HG03457 (cell line): Measurements from ENCODE around the gene TSPAN3.

Experiments used
- ATAC-seq: cut with Tn5 transposase; IDR thresholded peaks from one replicate; pipeline ENCODE4 v1.9.1; 2021; ENCODE audit warnings: moderate number of reproducible peaks; ENCODE audit not compliant: unreplicated experiment

TSPAN3 gene

GRCh38 chr15:77085297-77085696 is 14.4 kb upstream of the TSPAN3 start:
- no peak for ATAC-seq

DNA sequence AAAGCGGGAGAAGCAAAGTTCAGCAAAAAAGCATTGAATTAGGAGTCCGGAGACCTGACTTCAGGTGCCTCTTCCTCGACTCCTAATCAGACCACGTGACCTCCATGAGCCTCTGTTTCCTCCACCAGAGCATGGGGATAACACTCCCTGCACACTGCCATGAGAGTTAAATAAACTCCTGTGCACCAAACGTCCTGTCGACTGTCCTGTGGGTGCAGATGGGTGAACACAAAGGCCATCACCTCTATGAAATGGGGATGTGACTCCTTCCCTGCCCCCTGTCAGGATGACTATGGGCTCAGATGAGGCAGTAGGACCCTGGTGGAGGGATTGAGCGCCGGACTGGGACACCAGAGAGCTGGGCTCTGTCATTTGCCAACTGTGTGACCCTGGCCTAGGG is 13.5 kb upstream of the TSPAN3 start:
- ATAC-seq: no peak

- ATAC-seq: no peak
These were observed 12.7 kb upstream of the TSPAN3 start for GRCh38 chr15:77083381-77084160.

GRCh38 chr15:77081971-77082370 is 11.1 kb upstream of the TSPAN3 start:
- ATAC-seq: no peak

- no peak for ATAC-seq
These were observed 5.5 kb upstream of the TSPAN3 start for GRCh38 chr15:77076323-77076915.

DNA sequence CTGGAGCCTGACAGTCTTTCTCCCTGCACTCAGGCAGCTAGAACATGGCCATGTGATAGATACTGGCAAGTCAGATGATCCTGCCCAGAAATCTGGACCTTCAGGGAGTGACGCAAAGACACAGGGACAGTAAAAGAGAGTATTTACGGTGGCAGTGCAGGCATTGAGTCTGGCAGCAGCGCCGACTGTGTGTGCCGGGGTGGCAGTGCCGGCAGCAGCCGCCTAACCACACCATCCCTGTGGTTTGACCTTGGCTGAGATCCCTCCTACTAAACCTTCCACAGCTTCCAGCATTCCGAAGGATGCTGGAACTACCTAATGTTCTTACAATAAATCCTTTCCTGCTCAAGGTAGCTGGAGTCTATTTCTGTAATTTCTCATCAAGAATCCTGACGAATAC is 4.6 kb upstream of the TSPAN3 start:
- ATAC-seq: no peak

- no peak for ATAC-seq
These were observed 3.4 kb upstream of the TSPAN3 start for GRCh38 chr15:77074350-77074749.

- ATAC-seq: no peak
These were observed 655 bp upstream of the TSPAN3 start for GRCh38 chr15:77071305-77072223.

GRCh38 chr15:77070180-77070494 is 772 bp downstream of the TSPAN3 start:
- ATAC-seq: no peak

DNA sequence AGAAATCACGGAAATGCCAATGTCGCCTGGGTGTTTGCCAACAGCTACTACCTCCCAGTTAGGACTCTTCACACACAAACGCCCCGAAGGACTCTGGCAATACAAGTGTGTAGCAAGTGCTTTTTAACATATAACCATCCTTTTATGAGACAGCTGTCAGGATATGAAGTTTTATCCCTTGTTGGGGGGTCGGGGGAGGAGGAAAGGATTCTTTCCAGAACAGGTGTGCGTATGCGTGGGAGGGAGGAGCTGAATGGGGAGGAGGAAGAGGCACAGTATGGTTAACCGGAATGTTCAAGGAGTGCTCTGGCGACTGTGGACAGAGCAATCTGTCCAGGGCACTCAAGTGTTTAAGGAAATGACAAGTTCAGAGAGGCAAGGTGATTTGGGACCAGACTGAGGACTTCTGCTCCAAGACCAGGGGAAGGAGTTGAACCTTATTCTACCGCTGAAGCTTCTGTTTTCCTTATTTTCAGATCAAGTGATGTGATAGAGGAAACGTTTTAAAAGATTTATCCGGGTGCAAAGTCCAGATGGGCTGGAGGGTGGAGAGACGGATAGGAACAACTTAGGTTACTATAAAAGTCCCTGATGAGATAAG is 1.3 kb downstream of the TSPAN3 start:
- no peak for ATAC-seq

DNA sequence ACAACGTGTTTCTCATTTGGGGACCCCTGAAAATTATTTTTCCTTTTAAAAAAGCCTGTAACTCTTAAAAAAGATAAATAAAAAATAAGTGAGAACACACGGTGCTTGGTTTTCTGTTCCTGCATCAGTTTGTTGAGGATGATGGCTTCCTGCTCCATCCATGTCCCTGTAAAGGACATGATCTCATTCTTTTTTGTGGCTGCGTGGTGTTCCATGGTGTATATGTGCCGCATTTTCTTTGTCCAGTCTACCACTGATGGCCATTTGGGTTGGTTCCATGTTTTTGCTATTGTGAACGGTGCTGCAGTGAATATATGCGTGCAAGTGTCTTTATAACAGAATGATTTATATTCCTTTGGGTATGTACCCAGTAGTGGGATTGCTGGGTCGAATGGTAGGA is 2.3 kb downstream of the TSPAN3 start:
- no peak for ATAC-seq

GRCh38 chr15:77067691-77068367 is 3.1 kb downstream of the TSPAN3 start:
- no peak for ATAC-seq

DNA sequence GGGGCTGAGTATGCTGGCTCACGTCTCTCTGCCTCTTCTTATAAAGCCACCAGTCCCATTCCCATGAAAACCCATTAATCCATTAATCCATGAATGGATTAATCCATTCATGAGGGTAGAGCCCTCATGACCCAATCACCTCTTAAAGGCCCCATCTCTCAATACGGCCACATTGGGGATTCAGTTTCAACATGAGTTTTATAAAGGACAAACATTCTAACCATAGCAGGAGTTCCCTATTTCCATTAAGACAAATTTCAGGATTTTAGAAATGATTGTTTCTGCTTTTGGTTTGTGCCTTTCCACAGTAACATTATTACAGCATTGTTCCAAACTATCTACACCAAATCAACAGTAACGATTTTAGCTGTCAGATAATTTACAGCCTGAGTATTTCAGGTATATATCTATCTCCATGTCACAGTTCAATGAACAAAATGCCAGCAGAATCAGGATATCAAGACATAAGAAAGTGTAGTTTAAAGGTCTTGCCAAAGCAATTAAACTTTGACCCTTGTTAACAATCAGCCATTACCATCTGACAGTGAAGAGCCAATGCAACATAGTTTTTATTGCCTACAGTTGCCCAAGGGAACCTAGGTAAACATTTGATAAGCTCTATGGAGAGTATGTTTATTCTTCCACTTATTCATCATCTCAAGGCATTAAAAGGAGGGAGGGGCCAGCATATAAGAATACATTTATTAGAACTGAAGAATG is 3.8 kb downstream of the TSPAN3 start:
- no peak for ATAC-seq

- ATAC-seq: no peak
These were observed 6.2 kb downstream of the TSPAN3 start for GRCh38 chr15:77064539-77065308.

- ATAC-seq: no peak
These were observed 6.8 kb downstream of the TSPAN3 start for GRCh38 chr15:77064063-77064462.

- no peak for ATAC-seq
These were observed 7.7 kb downstream of the TSPAN3 start for GRCh38 chr15:77063249-77063648.

- no peak for ATAC-seq
These were observed 10.4 kb downstream of the TSPAN3 start for GRCh38 chr15:77060546-77060945.

- no peak for ATAC-seq
These were observed 11.0 kb downstream of the TSPAN3 start for GRCh38 chr15:77059786-77060361.

GRCh38 chr15:77058468-77058867 is 12.4 kb downstream of the TSPAN3 start:
- no peak for ATAC-seq
